ENCODE results near the gene ACP1. TPM values are rescaled to one million over a fixed set of nuclear protein-coding genes. Genes with fewer than 3 reads are reported as not detected.
"Not testable (repeated sequence)": the region's sequence is repeated elsewhere in the genome, so short reads cannot be mapped to it uniquely, and the experiment has no call there.

ACP1 gene
- total RNA-seq, 3 donors from 2014 or later (not counting 1 experiment from before 2014, with no cell fraction given): 87.2 to 104 (median 102) TPM

- H3K27me3 ChIP-seq (ENCODE audit: control insufficient read depth, insufficient read depth, low read length): no peaks in the 10 kb centered on the region
- no peaks in the 10 kb centered on the region for H3K36me3 Mint-ChIP-seq
- H3K27ac ChIP-seq (ENCODE audit: low read length): no peak overlapping the region
- H3K4me1 ChIP-seq (ENCODE audit: control insufficient read depth, insufficient read depth, low read length): peaks cover 17% of the 10 kb centered on the region
- intact Hi-C loops (cut with micrococcal nuclease): no loop called here
- no peak for DNase-seq
- no peaks in the 10 kb centered on the region for H3K9me3 Mint-ChIP-seq
- no peak for TF ChIP-seq CTCF (IDR thresholded peaks at IDR 0.05)
- H3K4me3 Mint-ChIP-seq: no peak overlapping the region
- H3K4me3 ChIP-seq (ENCODE audit: low read length): no peak overlapping the region
- peaks cover 19 to 26% of the 10 kb centered on the region in 2 donors for H3K4me1 Mint-ChIP-seq
- no peak overlapping the region for H3K27ac Mint-ChIP-seq
- H3K9me3 ChIP-seq (ENCODE audit: control insufficient read depth, insufficient read depth, low read length): no peaks in the 10 kb centered on the region
- WGBS (ENCODE audit: insufficient coverage): 88% methylated on average over 14 of the region's 14 CpGs
- no peak for ATAC-seq
- H3K27me3 Mint-ChIP-seq (ENCODE audit: low read depth in 2 of 2): peaks cover 6 to 20% of the 10 kb centered on the region in 2 donors
- no peaks in the 10 kb centered on the region for H3K36me3 ChIP-seq (ENCODE audit: control insufficient read depth, insufficient read depth, low read length)
Observed at GRCh38 chr2:313991-314390, 49.2 kb downstream of the ACP1 start.

DNA sequence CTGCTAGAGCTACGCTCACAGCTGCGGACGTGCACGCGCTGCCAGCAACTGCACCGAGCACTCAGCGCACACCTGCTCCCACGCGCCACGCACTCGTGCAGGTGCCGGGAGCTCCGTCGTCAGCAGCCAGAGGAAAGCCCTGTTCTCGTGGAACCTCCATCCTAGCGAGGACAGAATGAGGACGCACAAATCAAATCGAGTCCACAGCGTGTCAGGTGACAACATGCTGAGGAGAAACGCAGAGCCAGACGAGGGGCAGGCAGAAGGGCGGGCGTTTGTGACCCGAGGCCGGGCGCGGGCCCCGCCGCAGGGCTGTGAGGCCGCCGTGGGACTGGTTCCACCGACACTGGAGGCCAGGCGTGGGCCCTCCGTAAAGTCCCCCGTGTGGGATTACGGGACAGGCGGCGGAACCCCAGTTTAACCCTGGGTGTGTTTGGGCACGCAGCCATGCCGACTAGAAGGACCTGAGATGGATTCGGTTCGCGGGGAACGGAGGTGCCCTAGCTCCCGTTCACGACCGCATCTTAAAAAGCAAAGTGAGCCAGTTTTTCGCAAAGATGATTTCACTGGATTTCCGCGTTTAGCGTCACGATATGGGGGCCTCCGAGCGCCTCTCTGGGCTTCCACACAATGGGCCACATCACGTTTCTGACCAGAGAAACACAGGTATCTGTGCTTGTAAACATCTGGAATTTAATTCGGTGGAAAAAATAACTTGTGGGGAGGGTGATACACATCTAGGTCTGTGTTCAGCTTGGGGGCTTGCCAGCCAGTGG is 50.0 kb downstream of the ACP1 start:
- DNase-seq (no peak), ATAC-seq (no peak)
- Mint-ChIP-seq H3K9me3 (no peaks in the 10 kb centered on the region), H3K4me1 (peaks cover 23% of the 10 kb centered on the region in 2 donors), H3K27ac (no peak overlapping the region), H3K36me3 (no peaks in the 10 kb centered on the region), H3K4me3 (no peak overlapping the region), H3K27me3 (ENCODE audit: low read depth in 2 of 2) (peaks cover 6 to 20% of the 10 kb centered on the region in 2 donors)
- Histone ChIP-seq H3K9me3 (ENCODE audit: control insufficient read depth, insufficient read depth, low read length) (no peaks in the 10 kb centered on the region), H3K27ac (ENCODE audit: low read length) (no peak overlapping the region), H3K4me3 (ENCODE audit: low read length) (no peak overlapping the region), H3K4me1 (ENCODE audit: control insufficient read depth, insufficient read depth, low read length) (peaks cover 23% of the 10 kb centered on the region), H3K36me3 (ENCODE audit: control insufficient read depth, insufficient read depth, low read length) (no peaks in the 10 kb centered on the region), H3K27me3 (ENCODE audit: control insufficient read depth, insufficient read depth, low read length) (no peaks in the 10 kb centered on the region)
- intact Hi-C loops (cut with micrococcal nuclease): no loop called here
- 93% methylated on average over 56 of the region's 56 CpGs for WGBS (ENCODE audit: insufficient coverage)
- no peak for TF ChIP-seq CTCF (IDR thresholded peaks at IDR 0.05)

GRCh38 chr2:315925-316324 is 51.2 kb downstream of the ACP1 start:
- peaks cover 23% of the 10 kb centered on the region for H3K4me1 ChIP-seq (ENCODE audit: control insufficient read depth, insufficient read depth, low read length)
- H3K4me3 Mint-ChIP-seq; H3K36me3 Mint-ChIP-seq; H3K4me3 ChIP-seq (ENCODE audit: low read length); H3K36me3 ChIP-seq (ENCODE audit: control insufficient read depth, insufficient read depth, low read length); H3K27ac Mint-ChIP-seq; H3K27me3 ChIP-seq (ENCODE audit: control insufficient read depth, insufficient read depth, low read length); ATAC-seq; H3K27ac ChIP-seq (ENCODE audit: low read length); H3K9me3 Mint-ChIP-seq; DNase-seq; intact Hi-C loops (cut with micrococcal nuclease); H3K9me3 ChIP-seq (ENCODE audit: control insufficient read depth, insufficient read depth, low read length): not testable (repeated sequence)
- 81% methylated on average over 6 of the region's 6 CpGs for WGBS (ENCODE audit: insufficient coverage)
- peaks cover 6 to 20% of the 10 kb centered on the region in 2 donors for H3K27me3 Mint-ChIP-seq (ENCODE audit: low read depth in 2 of 2)
- H3K4me1 Mint-ChIP-seq: peaks cover 23% of the 10 kb centered on the region in 2 donors

GRCh38 chr2:316381-316780 is 51.6 kb downstream of the ACP1 start:
- no peaks in the 10 kb centered on the region for H3K9me3 Mint-ChIP-seq
- peaks cover 23% of the 10 kb centered on the region for H3K4me1 ChIP-seq (ENCODE audit: control insufficient read depth, insufficient read depth, low read length)
- intact Hi-C loops (cut with micrococcal nuclease): no loop called here
- no peaks in the 10 kb centered on the region for H3K36me3 Mint-ChIP-seq
- H3K4me3 ChIP-seq (ENCODE audit: low read length): no peak overlapping the region
- 94% methylated on average over 12 of the region's 12 CpGs for WGBS (ENCODE audit: insufficient coverage)
- H3K27me3 ChIP-seq (ENCODE audit: control insufficient read depth, insufficient read depth, low read length): no peaks in the 10 kb centered on the region
- H3K27me3 Mint-ChIP-seq (ENCODE audit: low read depth in 2 of 2): peaks cover 5 to 17% of the 10 kb centered on the region in 2 donors
- ATAC-seq (no peak), DNase-seq (no peak)
- no peaks in the 10 kb centered on the region for H3K9me3 ChIP-seq (ENCODE audit: control insufficient read depth, insufficient read depth, low read length)
- no peaks in the 10 kb centered on the region for H3K36me3 ChIP-seq (ENCODE audit: control insufficient read depth, insufficient read depth, low read length)
- no peak overlapping the region for H3K27ac Mint-ChIP-seq
- H3K27ac ChIP-seq (ENCODE audit: low read length): no peak overlapping the region
- TF ChIP-seq CTCF (IDR thresholded peaks at IDR 0.05): no peak
- peaks cover 23% of the 10 kb centered on the region in 2 donors for H3K4me1 Mint-ChIP-seq
- no peak overlapping the region for H3K4me3 Mint-ChIP-seq
